ENCODE measurements around the gene NAA20.

NAA20 gene, protein sequence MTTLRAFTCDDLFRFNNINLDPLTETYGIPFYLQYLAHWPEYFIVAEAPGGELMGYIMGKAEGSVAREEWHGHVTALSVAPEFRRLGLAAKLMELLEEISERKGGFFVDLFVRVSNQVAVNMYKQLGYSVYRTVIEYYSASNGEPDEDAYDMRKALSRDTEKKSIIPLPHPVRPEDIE

DNA sequence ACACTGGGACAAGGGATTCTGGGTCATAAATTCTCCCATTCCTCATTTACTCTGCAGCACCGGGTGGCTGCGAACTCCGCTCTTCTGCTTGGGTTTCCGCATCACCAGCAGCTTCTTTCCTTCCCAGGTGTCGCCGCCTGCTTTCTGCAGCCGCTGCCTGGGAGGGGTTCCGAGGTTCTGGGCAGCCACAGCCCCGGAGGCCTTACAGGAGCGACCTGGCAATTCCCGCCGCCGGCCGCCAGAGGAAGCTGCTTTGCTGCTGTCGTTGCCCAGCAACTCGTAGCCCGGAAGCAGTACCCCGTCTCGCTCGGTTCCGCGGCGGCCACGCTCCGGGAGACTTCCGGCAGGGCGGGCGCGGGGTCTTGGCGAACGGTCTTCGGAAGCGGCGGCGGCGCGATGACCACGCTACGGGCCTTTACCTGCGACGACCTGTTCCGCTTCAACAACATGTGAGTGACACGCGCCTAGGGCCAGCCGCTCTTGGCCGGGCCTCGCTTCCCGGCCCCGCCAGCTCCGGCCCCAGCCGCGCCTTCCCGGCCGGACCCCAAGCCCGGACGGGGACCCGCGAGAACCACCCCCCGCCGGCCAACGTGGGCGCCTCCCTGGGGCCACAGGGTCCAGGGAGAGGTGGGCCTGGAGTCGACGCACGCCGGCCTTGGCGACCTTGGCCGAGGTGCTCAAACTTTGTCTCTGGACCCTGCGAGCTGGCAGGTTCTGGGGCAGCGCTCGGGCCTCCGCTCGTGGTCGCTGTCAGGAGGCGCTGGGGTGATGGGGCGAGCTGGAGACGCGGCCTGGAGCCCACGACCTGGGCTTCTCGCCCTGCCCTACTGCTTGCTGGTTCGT, at the start of gene NAA20:
Gene NAA20 (plus strand): TSS at position 362 of the 843 bp plus-strand sequence. CDS start 35 bp downstream, at position 397.
- Histone ChIP-seq H3K36me3 (ENCODE audit: control insufficient read depth in 1 of 2, insufficient read depth in 2 of 2, low read length in 2 of 2) (no peaks in the 10 kb centered on the region), H3K9me3 (ENCODE audit: control insufficient read depth in 1 of 2, low read length in 2 of 2) (no peaks in the 10 kb centered on the region), H3K4me1 (ENCODE audit: control insufficient read depth in 1 of 2, insufficient read depth in 2 of 2, low read length in 2 of 2) (peaks cover 13 to 31% of the 10 kb centered on the region in 2 donors)

DNA sequence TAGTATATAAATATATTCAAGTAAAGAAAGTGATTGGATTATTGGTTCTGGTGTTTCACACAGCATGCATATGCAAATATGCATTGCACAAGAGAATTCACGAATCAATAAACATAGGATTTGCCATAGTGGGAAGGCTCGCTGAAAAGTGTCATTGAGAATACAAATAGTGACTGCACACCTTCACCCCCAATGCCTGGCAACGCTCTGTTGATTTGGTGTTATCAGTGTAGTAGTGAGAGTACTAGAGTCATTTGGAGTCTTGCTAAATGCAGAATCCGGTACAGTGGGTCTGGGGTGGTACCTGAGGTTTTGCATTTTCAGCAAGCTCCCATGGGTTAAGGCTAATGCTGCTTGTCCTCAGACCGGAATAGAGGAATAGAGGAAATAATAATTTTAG, 49.7 kb upstream of the NAA20 start:
- Histone ChIP-seq H3K27ac (ENCODE audit: low read length) (no peak overlapping the region), H3K4me1 (ENCODE audit: control insufficient read depth in 1 of 2, insufficient read depth in 2 of 2, low read length in 2 of 2) (no peaks in the 10 kb centered on the region), H3K36me3 (ENCODE audit: control insufficient read depth in 1 of 2, insufficient read depth in 2 of 2, low read length in 2 of 2) (peaks cover 9 to 27% of the 10 kb centered on the region in 2 donors), H3K27me3 (ENCODE audit: low read depth, low read length) (no peaks in the 10 kb centered on the region), H3K9me3 (ENCODE audit: control insufficient read depth in 1 of 2, low read length in 2 of 2) (no peaks in the 10 kb centered on the region), H3K4me3 (ENCODE audit: low read depth in 1 of 2, low read length in 2 of 2) (no peak overlapping the region)

More for the DNA sequence above, at the start of gene NAA20:
- Histone ChIP-seq H3K4me3 (ENCODE audit: low read depth in 1 of 2, low read length in 2 of 2) (peak within 1 kb of the TSS; percentile 87 to 99), H3K27ac (ENCODE audit: low read length) (peak within 1 kb of the TSS; percentile 36), H3K27me3 (ENCODE audit: low read depth, low read length) (no peaks in the 10 kb centered on the region)

DNA sequence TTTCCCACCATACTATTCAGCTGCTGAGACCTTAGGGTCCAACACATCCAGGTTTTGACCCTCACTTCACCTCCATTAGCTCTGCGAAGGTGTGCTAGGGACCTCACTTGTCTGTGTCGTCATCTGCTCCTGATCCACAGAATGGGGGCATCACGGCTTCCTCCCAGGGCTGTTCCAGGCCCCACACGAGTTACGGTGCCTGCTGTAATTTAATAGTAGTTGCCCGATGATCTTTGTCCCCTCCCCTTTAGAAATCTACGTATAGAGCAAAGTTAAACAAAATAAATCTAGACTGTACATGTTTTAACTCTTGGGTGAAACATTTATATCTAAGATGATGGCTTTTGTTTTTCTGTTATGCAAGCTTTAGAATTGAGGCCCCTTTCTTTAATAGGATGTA, 49.1 kb upstream of the NAA20 start:
- H3K4me1 ChIP-seq (ENCODE audit: control insufficient read depth in 1 of 2, insufficient read depth in 2 of 2, low read length in 2 of 2): no peaks in the 10 kb centered on the region
- no peak overlapping the region for H3K4me3 ChIP-seq (ENCODE audit: low read depth in 1 of 2, low read length in 2 of 2)
- H3K9me3 ChIP-seq (ENCODE audit: control insufficient read depth in 1 of 2, low read length in 2 of 2): no peaks in the 10 kb centered on the region
- no peak overlapping the region for H3K27ac ChIP-seq (ENCODE audit: low read length)
- H3K36me3 ChIP-seq (ENCODE audit: control insufficient read depth in 1 of 2, insufficient read depth in 2 of 2, low read length in 2 of 2): peaks cover 9 to 27% of the 10 kb centered on the region in 2 donors
- H3K27me3 ChIP-seq (ENCODE audit: low read depth, low read length): no peaks in the 10 kb centered on the region

DNA sequence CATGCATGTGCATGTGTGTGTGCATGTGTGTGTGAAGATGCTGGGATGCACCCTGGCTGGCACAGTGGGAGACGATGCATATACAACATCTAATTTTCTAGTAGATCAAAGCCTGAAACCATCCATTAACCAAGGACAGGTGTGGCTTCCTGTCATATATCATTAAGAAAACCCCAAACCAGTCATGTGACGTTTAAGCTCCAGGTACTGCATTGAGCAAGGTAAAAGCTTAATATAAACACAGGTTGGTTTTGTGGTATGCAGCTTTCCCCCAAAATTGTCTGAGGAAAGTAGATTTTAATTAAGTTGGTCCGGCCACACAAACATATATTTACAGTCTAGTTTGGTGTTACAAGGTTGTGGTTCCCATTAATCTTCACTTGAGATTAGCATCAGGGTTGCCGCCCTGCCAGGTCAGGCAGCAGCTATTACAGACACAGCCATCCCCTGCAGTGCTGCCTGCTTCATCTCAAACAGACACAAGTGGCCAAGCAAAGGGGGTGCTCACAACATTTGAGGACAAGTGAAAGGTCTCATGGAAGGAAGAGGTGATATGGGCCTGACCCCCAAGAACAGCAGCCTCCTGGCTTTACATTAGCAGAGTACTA, 48.6 kb upstream of the NAA20 start:
- no peak overlapping the region for H3K27ac ChIP-seq (ENCODE audit: low read length)
- peaks cover 9 to 27% of the 10 kb centered on the region in 2 donors for H3K36me3 ChIP-seq (ENCODE audit: control insufficient read depth in 1 of 2, insufficient read depth in 2 of 2, low read length in 2 of 2)

DNA sequence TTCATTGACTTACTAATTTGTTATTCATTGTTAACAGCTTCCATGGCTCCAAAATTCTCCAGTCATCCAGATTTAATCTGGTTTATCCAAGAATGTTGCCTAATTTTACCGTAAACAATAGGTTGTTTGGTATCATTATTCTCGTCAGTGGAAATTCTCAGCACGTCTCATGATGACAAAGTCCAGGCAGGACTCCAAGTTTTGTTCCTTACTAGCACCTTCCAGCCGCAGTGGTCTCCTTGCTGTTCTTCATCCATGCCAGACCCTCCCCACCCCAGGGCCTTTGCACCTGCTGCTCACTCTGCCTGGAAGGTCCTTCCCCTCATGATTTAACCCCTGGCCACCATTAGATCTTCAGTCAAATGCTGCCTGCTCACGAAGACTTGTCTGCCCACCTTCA, 48.1 kb upstream of the NAA20 start:
- H3K36me3 ChIP-seq (ENCODE audit: control insufficient read depth in 1 of 2, insufficient read depth in 2 of 2, low read length in 2 of 2): peaks cover 9 to 27% of the 10 kb centered on the region in 2 donors
- H3K4me1 ChIP-seq (ENCODE audit: control insufficient read depth in 1 of 2, insufficient read depth in 2 of 2, low read length in 2 of 2): peaks cover 4 to 6% of the 10 kb centered on the region in 2 donors
- no peaks in the 10 kb centered on the region for H3K9me3 ChIP-seq (ENCODE audit: control insufficient read depth in 1 of 2, low read length in 2 of 2)
- H3K4me3 ChIP-seq (ENCODE audit: low read depth in 1 of 2, low read length in 2 of 2): no peak overlapping the region
- no peaks in the 10 kb centered on the region for H3K27me3 ChIP-seq (ENCODE audit: low read depth, low read length)
- no peak overlapping the region for H3K27ac ChIP-seq (ENCODE audit: low read length)

More for the DNA sequence above, 48.6 kb upstream of the NAA20 start:
- H3K9me3 ChIP-seq (ENCODE audit: control insufficient read depth in 1 of 2, low read length in 2 of 2): no peaks in the 10 kb centered on the region
- H3K4me3 ChIP-seq (ENCODE audit: low read depth in 1 of 2, low read length in 2 of 2): no peak overlapping the region
- H3K4me1 ChIP-seq (ENCODE audit: control insufficient read depth in 1 of 2, insufficient read depth in 2 of 2, low read length in 2 of 2): peaks cover 0 to under 1% of the 10 kb centered on the region in 2 donors
- H3K27me3 ChIP-seq (ENCODE audit: low read depth, low read length): no peaks in the 10 kb centered on the region

DNA sequence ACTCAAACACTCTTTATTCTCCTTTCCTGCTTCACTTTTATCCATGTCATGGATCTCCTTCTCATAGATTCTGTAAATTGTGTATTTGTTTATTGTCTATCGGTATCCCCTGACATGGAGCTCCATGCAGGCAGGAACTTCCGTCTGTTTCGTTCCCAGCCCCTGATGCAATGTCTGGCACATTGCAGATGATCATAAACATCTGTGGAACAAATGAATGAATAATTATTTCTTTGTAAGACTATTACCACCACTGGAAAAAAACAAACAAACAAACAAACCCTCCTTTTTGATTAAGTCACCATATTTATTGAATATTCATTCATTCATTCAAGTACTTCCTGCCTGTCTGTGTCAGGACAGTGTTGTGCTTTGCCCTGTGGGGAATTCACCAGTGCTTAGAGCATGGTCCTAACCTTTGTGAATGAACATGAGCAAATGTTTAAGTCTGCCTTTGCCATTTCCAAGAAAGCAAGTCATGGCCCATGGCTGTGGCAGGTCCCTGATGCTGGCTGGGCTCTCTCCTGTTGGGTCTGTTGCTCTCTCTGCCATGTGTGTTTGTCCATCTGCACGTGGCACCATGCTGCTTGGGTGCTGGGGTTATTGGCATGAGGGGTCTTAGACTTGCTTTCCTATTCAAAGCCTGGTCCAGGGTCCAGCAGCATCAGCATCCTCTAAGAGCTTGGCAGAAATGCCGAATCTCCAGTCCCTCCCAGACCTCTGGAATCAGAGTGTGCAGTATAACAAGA, 47.5 kb upstream of the NAA20 start:
- Histone ChIP-seq H3K4me1 (ENCODE audit: control insufficient read depth in 1 of 2, insufficient read depth in 2 of 2, low read length in 2 of 2) (peaks cover 9% of the 10 kb centered on the region in 2 donors), H3K36me3 (ENCODE audit: control insufficient read depth in 1 of 2, insufficient read depth in 2 of 2, low read length in 2 of 2) (peaks cover 9 to 27% of the 10 kb centered on the region in 2 donors)

DNA sequence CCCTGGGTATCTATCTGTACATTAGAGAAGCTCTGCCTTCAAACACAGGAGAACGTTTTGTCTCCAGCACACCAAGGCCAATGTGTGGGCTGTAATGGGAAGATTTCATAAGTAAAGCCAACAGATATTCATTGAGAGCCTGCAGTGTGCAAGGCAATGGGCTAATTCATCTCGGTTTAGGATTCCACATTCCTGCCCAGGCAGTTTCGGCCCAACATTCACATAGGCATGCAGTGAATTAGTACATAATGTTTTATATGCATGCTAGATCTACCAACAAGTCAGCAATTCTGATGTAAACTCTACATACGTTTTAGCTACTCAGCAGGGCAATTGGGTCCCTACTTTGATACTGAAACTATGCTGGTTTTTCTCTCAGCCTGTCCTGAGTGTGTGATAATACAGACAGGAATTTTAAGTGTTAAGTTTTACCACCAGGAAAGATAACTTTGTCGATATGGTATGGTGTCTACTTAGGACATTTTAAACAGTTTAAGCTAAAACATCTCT, 46.9 kb upstream of the NAA20 start:
- no peak overlapping the region for H3K4me3 ChIP-seq (ENCODE audit: low read depth in 1 of 2, low read length in 2 of 2)
- no peaks in the 10 kb centered on the region for H3K9me3 ChIP-seq (ENCODE audit: control insufficient read depth in 1 of 2, low read length in 2 of 2)
- H3K27me3 ChIP-seq (ENCODE audit: low read depth, low read length): no peaks in the 10 kb centered on the region
- H3K27ac ChIP-seq (ENCODE audit: low read length): no peak overlapping the region
- H3K4me1 ChIP-seq (ENCODE audit: control insufficient read depth in 1 of 2, insufficient read depth in 2 of 2, low read length in 2 of 2): peaks cover 9% of the 10 kb centered on the region in 2 donors
- peaks cover 9 to 27% of the 10 kb centered on the region in 2 donors for H3K36me3 ChIP-seq (ENCODE audit: control insufficient read depth in 1 of 2, insufficient read depth in 2 of 2, low read length in 2 of 2)

More for the DNA sequence above, 47.5 kb upstream of the NAA20 start:
- no peak overlapping the region for H3K4me3 ChIP-seq (ENCODE audit: low read depth in 1 of 2, low read length in 2 of 2)
- no peak overlapping the region for H3K27ac ChIP-seq (ENCODE audit: low read length)
- H3K27me3 ChIP-seq (ENCODE audit: low read depth, low read length): no peaks in the 10 kb centered on the region
- H3K9me3 ChIP-seq (ENCODE audit: control insufficient read depth in 1 of 2, low read length in 2 of 2): no peaks in the 10 kb centered on the region

DNA sequence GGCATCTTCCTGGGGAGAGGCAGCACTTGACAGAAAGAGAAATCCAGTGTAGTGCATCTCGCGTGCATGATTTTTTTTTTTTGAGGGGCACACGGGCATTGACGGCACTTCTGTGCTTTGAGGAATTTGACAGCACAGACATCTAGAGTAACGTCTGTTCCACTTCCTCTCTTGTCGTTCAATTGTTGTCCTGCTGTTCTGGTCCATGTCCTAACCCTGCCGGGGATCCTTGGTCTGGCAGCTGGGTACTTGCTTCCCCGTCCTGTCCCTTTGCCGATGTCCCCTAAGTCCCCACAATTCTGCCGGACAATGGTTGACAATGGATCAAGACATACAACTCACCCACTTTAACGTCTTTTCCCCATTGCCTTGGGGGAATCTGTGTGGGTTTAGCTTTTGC, 46.0 kb upstream of the NAA20 start:
- H3K36me3 ChIP-seq (ENCODE audit: control insufficient read depth in 1 of 2, insufficient read depth in 2 of 2, low read length in 2 of 2): peaks cover 9 to 24% of the 10 kb centered on the region in 2 donors
- no peak overlapping the region for H3K4me3 ChIP-seq (ENCODE audit: low read depth in 1 of 2, low read length in 2 of 2)
- peaks cover 12 to 13% of the 10 kb centered on the region in 2 donors for H3K4me1 ChIP-seq (ENCODE audit: control insufficient read depth in 1 of 2, insufficient read depth in 2 of 2, low read length in 2 of 2)
- H3K27me3 ChIP-seq (ENCODE audit: low read depth, low read length): no peaks in the 10 kb centered on the region
- H3K27ac ChIP-seq (ENCODE audit: low read length): no peak overlapping the region
- no peaks in the 10 kb centered on the region for H3K9me3 ChIP-seq (ENCODE audit: control insufficient read depth in 1 of 2, low read length in 2 of 2)

DNA sequence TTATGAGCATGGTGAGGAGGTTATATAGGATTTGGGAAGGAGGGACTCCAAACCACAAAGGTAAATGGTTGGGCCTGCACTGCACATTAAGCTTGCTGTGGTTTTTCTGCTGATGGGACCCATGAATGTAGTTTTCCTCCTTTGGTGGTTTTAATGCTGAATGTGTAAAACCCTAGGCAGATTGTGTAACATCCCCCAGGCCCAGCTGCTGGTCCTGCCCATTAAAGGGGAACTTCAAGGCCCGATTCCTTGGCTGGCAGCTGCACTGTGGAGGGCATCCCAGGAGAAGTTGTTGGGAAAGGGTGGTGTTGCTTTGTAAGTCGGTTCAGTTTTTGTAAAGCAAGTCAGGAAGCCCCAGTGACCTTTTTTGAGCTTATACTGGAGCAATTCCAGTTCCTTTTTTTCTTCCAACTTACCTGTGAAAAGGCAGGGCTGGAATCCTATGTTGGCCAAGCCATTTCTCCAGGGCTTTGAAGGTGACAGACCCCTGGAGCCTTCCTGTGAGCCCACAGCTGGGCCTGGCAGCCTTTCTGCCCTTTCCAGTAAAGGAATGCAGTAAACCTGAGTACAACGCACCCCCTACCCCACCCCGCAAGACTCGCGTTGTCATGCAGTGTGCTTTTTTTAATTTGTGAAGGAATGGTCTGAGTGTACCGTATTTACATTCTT, 43.1 kb upstream of the NAA20 start:
- H3K36me3 ChIP-seq (ENCODE audit: control insufficient read depth in 1 of 2, insufficient read depth in 2 of 2, low read length in 2 of 2): peaks cover 12 to 24% of the 10 kb centered on the region in 2 donors
- peak overlapping the region; percentile 9 to 74 for H3K4me3 ChIP-seq (ENCODE audit: low read depth in 1 of 2, low read length in 2 of 2)
- H3K27ac ChIP-seq (ENCODE audit: low read length): peak overlapping the region; percentile 71
- H3K9me3 ChIP-seq (ENCODE audit: control insufficient read depth in 1 of 2, low read length in 2 of 2): no peaks in the 10 kb centered on the region
- no peaks in the 10 kb centered on the region for H3K27me3 ChIP-seq (ENCODE audit: low read depth, low read length)
- H3K4me1 ChIP-seq (ENCODE audit: control insufficient read depth in 1 of 2, insufficient read depth in 2 of 2, low read length in 2 of 2): peaks cover 22 to 27% of the 10 kb centered on the region in 2 donors

DNA sequence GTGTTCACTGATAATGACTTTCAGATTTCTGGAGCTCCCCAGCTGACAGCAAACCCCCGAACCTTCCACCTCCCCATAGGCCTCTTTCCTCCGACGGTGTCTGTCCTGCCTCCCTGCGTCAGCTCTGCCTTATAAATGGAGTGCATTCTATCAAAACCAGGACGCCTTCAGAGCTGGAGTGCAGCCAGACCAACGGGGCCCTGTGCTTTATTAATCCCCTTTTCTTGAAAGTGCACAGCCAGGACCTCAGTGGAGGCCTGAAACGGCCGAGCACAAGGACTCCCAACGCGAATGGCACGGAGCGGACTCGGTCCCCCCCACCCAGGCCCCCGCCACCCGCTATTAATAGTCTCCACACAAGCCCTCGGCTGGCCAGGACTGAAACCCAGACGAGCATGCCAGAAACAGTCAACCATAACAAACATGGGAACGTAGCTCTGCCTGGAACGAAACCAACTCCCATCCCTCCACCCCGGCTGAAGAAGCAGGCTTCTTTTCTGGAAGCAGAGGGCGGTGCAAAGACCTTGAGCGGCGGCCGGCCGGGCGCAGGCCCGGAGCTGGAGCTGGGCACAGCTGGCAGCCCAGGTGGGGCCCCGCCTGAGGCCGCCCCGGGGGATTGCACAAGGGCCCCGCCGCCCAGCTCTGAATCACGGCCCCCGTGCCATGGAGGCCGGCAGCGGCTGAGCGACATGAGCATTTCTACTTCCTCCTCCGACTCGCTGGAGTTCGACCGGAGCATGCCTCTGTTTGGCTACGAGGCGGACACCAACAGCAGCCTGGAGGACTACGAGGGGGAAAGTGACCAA, 42.3 kb upstream of the NAA20 start:
- Histone ChIP-seq H3K36me3 (ENCODE audit: control insufficient read depth in 1 of 2, insufficient read depth in 2 of 2, low read length in 2 of 2) (peaks cover 12 to 25% of the 10 kb centered on the region in 2 donors), H3K27ac (ENCODE audit: low read length) (peak overlapping the region; percentile 71), H3K4me3 (ENCODE audit: low read depth in 1 of 2, low read length in 2 of 2) (peak overlapping the region; percentile 61 to 74), H3K27me3 (ENCODE audit: low read depth, low read length) (no peaks in the 10 kb centered on the region), H3K9me3 (ENCODE audit: control insufficient read depth in 1 of 2, low read length in 2 of 2) (no peaks in the 10 kb centered on the region), H3K4me1 (ENCODE audit: control insufficient read depth in 1 of 2, insufficient read depth in 2 of 2, low read length in 2 of 2) (peaks cover 22 to 27% of the 10 kb centered on the region in 2 donors)
